ENCODE results near the gene SBF2.
"Not testable (repeated sequence)": the region's sequence is repeated elsewhere in the genome, so short reads cannot be mapped to it uniquely, and the experiment has no call there.

SBF2 gene

DNA sequence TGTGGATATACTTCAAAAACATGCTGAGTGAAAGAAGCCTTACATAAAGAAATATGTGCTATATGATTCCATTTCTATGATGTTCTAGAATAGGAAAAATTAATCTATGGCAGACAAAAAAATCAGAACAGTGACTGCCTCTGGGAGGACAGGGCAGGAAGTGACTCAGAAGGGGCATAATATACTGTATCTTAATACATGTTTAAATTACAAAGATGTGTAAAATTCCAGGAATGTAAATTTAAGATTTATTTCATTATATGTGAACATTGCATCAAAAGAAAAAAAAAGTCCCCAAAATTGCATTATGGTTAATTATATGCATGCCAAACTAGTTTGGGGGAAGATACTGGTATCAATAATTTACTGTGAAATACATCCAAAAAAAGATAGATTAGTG, 32.2 kb downstream of the SBF2 start:
- Histone ChIP-seq H3K27me3 (ENCODE audit: control insufficient read depth, insufficient read depth, low read length, poor library complexity, severe bottlenecking) (no peaks in the 10 kb centered on the region), H3K27ac (ENCODE audit: insufficient read depth, low read depth, low read length, poor library complexity, severe bottlenecking) (no peak overlapping the region), H3K9me3 (ENCODE audit: control insufficient read depth, low read length) (no peaks in the 10 kb centered on the region), H3K4me3 (ENCODE audit: insufficient read depth, low read depth, low read length) (no peak overlapping the region), H3K4me1 (ENCODE audit: control insufficient read depth, insufficient read depth, low read length) (no peaks in the 10 kb centered on the region), H3K36me3 (ENCODE audit: control insufficient read depth, insufficient read depth, low read length) (no peaks in the 10 kb centered on the region)

- no peaks in the 10 kb centered on the region for H3K4me1 ChIP-seq (ENCODE audit: control insufficient read depth, insufficient read depth, low read length)
- H3K36me3 ChIP-seq (ENCODE audit: control insufficient read depth, insufficient read depth, low read length) = no peaks in the 10 kb centered on the region
- no peaks in the 10 kb centered on the region for H3K27me3 ChIP-seq (ENCODE audit: control insufficient read depth, insufficient read depth, low read length, poor library complexity, severe bottlenecking)
- H3K9me3 ChIP-seq (ENCODE audit: control insufficient read depth, low read length) = no peaks in the 10 kb centered on the region
- no peak overlapping the region for H3K4me3 ChIP-seq (ENCODE audit: insufficient read depth, low read depth, low read length)
- 74 to 77% methylated on average over 4 of the region's 4 CpGs for WGBS, 2 experiments
- no peak overlapping the region for H3K27ac ChIP-seq (ENCODE audit: insufficient read depth, low read depth, low read length, poor library complexity, severe bottlenecking)
Observed at GRCh38 chr11:10257478-10257877, 36.5 kb downstream of the SBF2 start.

DNA sequence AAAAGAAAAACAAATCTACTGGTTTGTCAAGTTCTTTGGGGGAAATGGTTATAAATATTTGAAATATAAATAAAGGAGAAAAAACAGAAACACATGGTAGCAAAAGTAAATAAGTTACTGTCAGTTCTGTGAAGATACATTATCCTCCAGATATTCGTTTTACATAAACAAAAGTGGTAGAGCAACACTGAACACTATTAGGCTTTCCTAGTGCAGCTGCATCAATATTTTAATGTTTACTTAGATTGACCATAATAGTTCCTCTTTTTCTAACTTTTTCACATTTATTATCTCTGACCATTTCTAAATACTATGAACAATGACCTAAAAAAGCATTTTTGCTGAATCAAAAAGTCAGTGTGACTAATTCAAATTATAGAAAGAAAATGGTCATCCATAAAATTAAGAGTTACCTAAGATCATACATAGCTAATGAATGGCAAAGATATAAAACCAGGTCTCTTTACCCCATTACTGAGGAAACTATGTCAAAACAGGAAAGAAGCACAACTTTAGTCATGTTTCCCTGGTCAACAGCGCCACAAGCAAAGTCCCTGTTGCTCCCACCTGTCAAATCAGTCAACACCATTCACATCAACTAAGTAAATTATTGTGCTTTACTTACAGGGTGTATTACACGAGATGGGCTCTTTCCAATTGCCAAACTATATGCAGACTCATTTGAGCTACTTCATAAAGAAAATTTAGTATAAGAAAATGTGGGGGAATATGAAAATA, 38.5 kb downstream of the SBF2 start:
- no peak overlapping the region for H3K27ac ChIP-seq (ENCODE audit: insufficient read depth, low read depth, low read length, poor library complexity, severe bottlenecking)
- no peaks in the 10 kb centered on the region for H3K9me3 ChIP-seq (ENCODE audit: control insufficient read depth, low read length)
- 71 to 91% methylated on average over 2 to 3 of the region's 3 CpGs for WGBS, 2 experiments
- H3K27me3 ChIP-seq (ENCODE audit: control insufficient read depth, insufficient read depth, low read length, poor library complexity, severe bottlenecking) = no peaks in the 10 kb centered on the region
- no peaks in the 10 kb centered on the region for H3K36me3 ChIP-seq (ENCODE audit: control insufficient read depth, insufficient read depth, low read length)
- H3K4me1 ChIP-seq (ENCODE audit: control insufficient read depth, insufficient read depth, low read length) = no peaks in the 10 kb centered on the region
- H3K4me3 ChIP-seq (ENCODE audit: insufficient read depth, low read depth, low read length) = no peak overlapping the region

- H3K36me3 ChIP-seq (ENCODE audit: control insufficient read depth, insufficient read depth, low read length); H3K4me3 ChIP-seq (ENCODE audit: insufficient read depth, low read depth, low read length); H3K27ac ChIP-seq (ENCODE audit: insufficient read depth, low read depth, low read length, poor library complexity, severe bottlenecking); H3K9me3 ChIP-seq (ENCODE audit: control insufficient read depth, low read length); H3K4me1 ChIP-seq (ENCODE audit: control insufficient read depth, insufficient read depth, low read length); H3K27me3 ChIP-seq (ENCODE audit: control insufficient read depth, insufficient read depth, low read length, poor library complexity, severe bottlenecking): not testable (repeated sequence)
- WGBS, 2 experiments = 100% methylated on average over 1 of the region's 2 CpGs
Observed at GRCh38 chr11:10249448-10250131, 44.4 kb downstream of the SBF2 start.

- WGBS, 2 experiments = 50 to 85% methylated on average over 2 of the region's 2 CpGs
- Histone ChIP-seq H3K36me3 (ENCODE audit: control insufficient read depth, insufficient read depth, low read length) (no peaks in the 10 kb centered on the region), H3K27ac (ENCODE audit: insufficient read depth, low read depth, low read length, poor library complexity, severe bottlenecking) (no peak overlapping the region), H3K27me3 (ENCODE audit: control insufficient read depth, insufficient read depth, low read length, poor library complexity, severe bottlenecking) (no peaks in the 10 kb centered on the region), H3K9me3 (ENCODE audit: control insufficient read depth, low read length) (no peaks in the 10 kb centered on the region), H3K4me1 (ENCODE audit: control insufficient read depth, insufficient read depth, low read length) (no peaks in the 10 kb centered on the region), H3K4me3 (ENCODE audit: insufficient read depth, low read depth, low read length) (no peak overlapping the region)
Observed at GRCh38 chr11:10247011-10247410, 47.0 kb downstream of the SBF2 start.

GRCh38 chr11:10243896-10244575, 50.0 kb downstream of the SBF2 start:
- no peaks in the 10 kb centered on the region for H3K36me3 ChIP-seq (ENCODE audit: control insufficient read depth, insufficient read depth, low read length)
- 86 to 92% methylated on average over 1 of the region's 2 CpGs for whole genome bisulfite sequencing, 2 experiments

DNA sequence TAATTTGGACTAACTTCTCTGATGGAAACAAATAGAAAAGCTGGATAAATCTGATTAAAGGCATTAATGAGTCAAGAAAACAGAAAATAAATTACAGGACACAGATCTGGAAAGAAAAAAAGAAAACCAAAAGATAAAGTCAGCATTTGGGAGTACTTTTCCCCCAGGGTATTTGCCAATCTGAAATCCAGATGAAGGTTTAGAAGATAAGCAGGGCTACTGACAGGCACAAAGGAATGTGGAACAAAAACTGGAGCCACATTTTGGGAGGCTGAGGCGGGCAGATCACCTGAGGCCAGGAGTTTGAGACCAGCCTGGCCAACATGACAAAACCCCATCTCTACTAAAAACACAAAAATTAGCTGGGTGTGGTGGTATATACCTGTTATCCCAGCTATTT, 57.2 kb downstream of the SBF2 start:
- no peaks in the 10 kb centered on the region for H3K27me3 ChIP-seq (ENCODE audit: control insufficient read depth, insufficient read depth, low read length, poor library complexity, severe bottlenecking)
- no peaks in the 10 kb centered on the region for H3K36me3 ChIP-seq (ENCODE audit: control insufficient read depth, insufficient read depth, low read length)
- WGBS, 2 experiments = 80 to 93% methylated on average over 1 of the region's 1 CpG
- H3K4me3 ChIP-seq (ENCODE audit: insufficient read depth, low read depth, low read length) = no peak overlapping the region
- peaks cover 3% of the 10 kb centered on the region for H3K9me3 ChIP-seq (ENCODE audit: control insufficient read depth, low read length)
- H3K4me1 ChIP-seq (ENCODE audit: control insufficient read depth, insufficient read depth, low read length) = no peaks in the 10 kb centered on the region
- no peak overlapping the region for H3K27ac ChIP-seq (ENCODE audit: insufficient read depth, low read depth, low read length, poor library complexity, severe bottlenecking)

More at GRCh38 chr11:10243896-10244575, 50.0 kb downstream of the SBF2 start:
- Histone ChIP-seq H3K27me3 (ENCODE audit: control insufficient read depth, insufficient read depth, low read length, poor library complexity, severe bottlenecking) (no peaks in the 10 kb centered on the region), H3K4me3 (ENCODE audit: insufficient read depth, low read depth, low read length) (no peak overlapping the region), H3K9me3 (ENCODE audit: control insufficient read depth, low read length) (no peaks in the 10 kb centered on the region), H3K27ac (ENCODE audit: insufficient read depth, low read depth, low read length, poor library complexity, severe bottlenecking) (no peak overlapping the region), H3K4me1 (ENCODE audit: control insufficient read depth, insufficient read depth, low read length) (no peaks in the 10 kb centered on the region)

- Histone ChIP-seq H3K36me3 (ENCODE audit: control insufficient read depth, insufficient read depth, low read length) (no peaks in the 10 kb centered on the region), H3K9me3 (ENCODE audit: control insufficient read depth, low read length) (peaks cover 3% of the 10 kb centered on the region), H3K27ac (ENCODE audit: insufficient read depth, low read depth, low read length, poor library complexity, severe bottlenecking) (no peak overlapping the region), H3K4me3 (ENCODE audit: insufficient read depth, low read depth, low read length) (no peak overlapping the region), H3K4me1 (ENCODE audit: control insufficient read depth, insufficient read depth, low read length) (no peaks in the 10 kb centered on the region), H3K27me3 (ENCODE audit: control insufficient read depth, insufficient read depth, low read length, poor library complexity, severe bottlenecking) (no peaks in the 10 kb centered on the region)
- WGBS, 2 experiments = 92 to 94% methylated on average over 2 of the region's 2 CpGs
Observed at GRCh38 chr11:10233581-10233980, 60.4 kb downstream of the SBF2 start.

DNA sequence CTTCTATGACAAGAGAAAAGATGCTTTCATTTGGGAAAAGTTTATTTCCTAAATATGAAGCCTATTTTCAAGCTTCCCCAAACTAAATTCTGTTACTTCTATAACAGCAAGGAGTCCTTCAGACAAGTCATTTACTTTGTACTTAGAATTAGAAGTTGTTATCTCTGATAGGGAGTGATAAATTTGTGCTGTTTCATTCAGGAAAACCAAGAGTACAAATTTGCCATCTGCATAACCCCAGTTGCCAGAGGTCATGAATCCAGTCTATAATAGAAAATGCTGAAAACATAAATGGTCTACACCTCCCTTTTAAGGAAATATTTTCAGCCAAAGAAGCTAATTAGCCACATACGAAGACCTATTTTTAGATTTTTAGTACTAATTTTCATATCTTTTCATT, 61.3 kb downstream of the SBF2 start:
- 86 to 88% methylated on average over 1 of the region's 1 CpG for WGBS, 2 experiments
- Histone ChIP-seq H3K4me3 (ENCODE audit: insufficient read depth, low read depth, low read length) (no peak overlapping the region), H3K4me1 (ENCODE audit: control insufficient read depth, insufficient read depth, low read length) (no peaks in the 10 kb centered on the region), H3K36me3 (ENCODE audit: control insufficient read depth, insufficient read depth, low read length) (no peaks in the 10 kb centered on the region), H3K27me3 (ENCODE audit: control insufficient read depth, insufficient read depth, low read length, poor library complexity, severe bottlenecking) (no peaks in the 10 kb centered on the region), H3K9me3 (ENCODE audit: control insufficient read depth, low read length) (peaks cover 3% of the 10 kb centered on the region), H3K27ac (ENCODE audit: insufficient read depth, low read depth, low read length, poor library complexity, severe bottlenecking) (no peak overlapping the region)

DNA sequence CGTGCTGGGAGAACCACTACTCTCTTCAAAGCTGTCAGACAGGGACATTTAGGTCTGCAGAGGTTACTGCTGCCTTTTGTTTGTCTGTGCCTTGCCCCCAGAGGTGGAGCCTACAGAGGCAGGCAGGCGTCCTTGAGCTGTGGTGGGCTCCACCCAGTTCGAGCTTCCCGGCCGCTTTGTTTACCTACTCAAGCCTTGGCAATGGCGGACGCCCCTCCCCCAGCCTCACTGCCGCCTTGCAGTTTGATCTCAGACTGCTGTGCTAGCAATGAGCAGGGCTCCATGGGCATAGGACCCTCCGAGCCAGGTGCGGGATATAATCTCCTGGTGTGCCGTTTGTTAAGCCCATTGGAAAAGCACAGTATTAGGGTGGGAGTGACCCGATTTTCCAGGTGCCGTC, 62.2 kb downstream of the SBF2 start:
- whole genome bisulfite sequencing, 2 experiments = 92 to 97% methylated on average over 13 of the region's 13 CpGs
- H3K4me1 ChIP-seq (ENCODE audit: control insufficient read depth, insufficient read depth, low read length); H3K9me3 ChIP-seq (ENCODE audit: control insufficient read depth, low read length); H3K4me3 ChIP-seq (ENCODE audit: insufficient read depth, low read depth, low read length); H3K36me3 ChIP-seq (ENCODE audit: control insufficient read depth, insufficient read depth, low read length); H3K27me3 ChIP-seq (ENCODE audit: control insufficient read depth, insufficient read depth, low read length, poor library complexity, severe bottlenecking); H3K27ac ChIP-seq (ENCODE audit: insufficient read depth, low read depth, low read length, poor library complexity, severe bottlenecking): not testable (repeated sequence)

Measured in ectodermal cell (in vitro differentiated cells).